ENCODE results near the gene ENOX1.

- TF ChIP-seq POLR2A (IDR thresholded peaks at IDR 0.05; ENCODE audit: low read depth, low read length) = no peak
- no peak for TF ChIP-seq EZH2 (IDR thresholded peaks at IDR 0.05; ENCODE audit: borderline replicate concordance, low read depth, low read length, severe bottlenecking)
- TF ChIP-seq POLR2AphosphoS5 (IDR thresholded peaks at IDR 0.05; ENCODE audit: insufficient read depth, low read depth, low read length) = no peak
- no peak for TF ChIP-seq CTCF (IDR thresholded peaks at IDR 0.05; ENCODE audit: extremely low read depth in 1 of 2, insufficient read depth in 1 of 2, low read depth in 1 of 2, low read length in 2 of 2)
- no peak for TF ChIP-seq MYC (IDR thresholded peaks at IDR 0.05; ENCODE audit: low read depth, low read length)
- no peak for TF ChIP-seq MAX (IDR thresholded peaks at IDR 0.05; ENCODE audit: insufficient read depth, insufficient read length)
- TF ChIP-seq GATA2 (IDR thresholded peaks at IDR 0.05; ENCODE audit: insufficient read depth, insufficient read length, low read depth, low read length) = no peak
- TF ChIP-seq JUN (IDR thresholded peaks at IDR 0.05; ENCODE audit: borderline replicate concordance, insufficient read depth, insufficient read length, low read depth) = no peak
Measured at GRCh38 chr13:43492745-43493144, 294.0 kb downstream of the ENOX1 start.
